Measurements from ENCODE around the gene RNLS.

- TF ChIP-seq CTCF (IDR thresholded peaks at IDR 0.05; ENCODE audit: low read length) (no peak), EZH2 (IDR thresholded peaks at IDR 0.05; ENCODE audit: borderline replicate concordance, low read length) (no peak)
Observed at GRCh38 chr10:88541116-88541626, 41.9 kb downstream of the RNLS start.

Data from OCI-LY1 (cell line).